ENCODE measurements around the gene NCF4.
A peak's percentile ranks its signal among the peaks of the same experiment; 100 is the strongest.

Gene NCF4

DNA sequence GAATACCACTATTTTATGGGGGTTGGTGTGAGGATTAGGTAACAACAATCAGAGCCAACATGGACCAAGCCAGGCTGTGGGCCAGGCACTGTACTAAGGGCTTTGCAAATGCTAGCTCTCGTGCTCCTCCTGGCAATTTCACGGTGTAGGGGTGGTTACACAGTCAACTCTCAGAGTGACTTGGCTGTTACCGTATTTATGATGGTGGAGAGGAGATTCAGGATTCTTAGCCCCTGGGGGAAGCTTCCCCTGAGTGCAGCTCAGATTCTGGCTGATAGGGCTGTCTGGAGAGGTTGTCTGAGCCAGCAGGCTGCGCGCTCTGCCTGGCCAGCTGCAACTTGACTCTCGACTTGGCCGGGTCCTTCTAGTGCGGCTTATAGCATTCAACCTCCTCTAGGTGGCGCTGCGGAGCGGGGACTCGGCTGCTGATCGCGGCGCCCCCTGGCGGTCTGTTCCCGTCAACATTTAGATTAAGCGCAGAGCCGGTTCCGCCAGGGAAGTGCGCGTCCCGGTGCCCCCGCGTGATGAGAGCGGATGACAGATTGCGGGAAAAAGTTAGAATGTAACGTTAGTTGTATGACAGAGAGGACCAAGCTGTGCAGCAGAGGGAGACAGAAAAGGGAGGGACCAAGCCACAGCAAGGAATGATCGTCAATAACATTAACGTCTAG, 4.5 kb upstream of the NCF4 start (continued):
- TF ChIP-seq TRIM28 (IDR thresholded peaks at IDR 0.05; ENCODE audit: borderline replicate concordance, low read length) (0 out of 2 replicates have a peak, but pooled peaks have one; percentile 60), ZNF214 (tag by site-specific recombination; IDR thresholded peaks at IDR 0.05; ENCODE audit: borderline replicate concordance) (no peak), ZNF580 (tag by site-specific recombination; IDR thresholded peaks at IDR 0.05) (no peak), GLI2 (tag by site-specific recombination; IDR thresholded peaks at IDR 0.05; ENCODE audit: borderline replicate concordance, low read depth) (no peak), ZNF16 (tag by site-specific recombination; IDR thresholded peaks at IDR 0.05; ENCODE audit: low read depth) (no peak), ZNF792 (tag by site-specific recombination; IDR thresholded peaks at IDR 0.05) (no peak), ZNF624 (tag by site-specific recombination; IDR thresholded peaks at IDR 0.05) (no peak), ZNF184 (tag by site-specific recombination; IDR thresholded peaks at IDR 0.05) (0 out of 2 replicates have a peak, but pooled peaks have one; percentile 24), ZNF24 (tag by site-specific recombination; IDR thresholded peaks at IDR 0.05) (no peak), PBX3 (CRISPR knock-in tag; IDR thresholded peaks at IDR 0.05) (no peak), ZNF2 (tag by site-specific recombination; IDR thresholded peaks at IDR 0.05) (peak; percentile 96), ZNF521 (tag by site-specific recombination; IDR thresholded peaks at IDR 0.05) (no peak), ZNF391 (tag by site-specific recombination; IDR thresholded peaks at IDR 0.05; ENCODE audit: borderline replicate concordance, low read depth) (0 out of 2 replicates have a peak, but pooled peaks have one; percentile 47), ZNF335 (tag by site-specific recombination; conservative IDR thresholded peaks at IDR 0.05) (peak; percentile 77), ZEB2 (tag by site-specific recombination; IDR thresholded peaks at IDR 0.05) (0 out of 2 replicates have a peak, but pooled peaks have one; percentile 53), ZNF48 (tag by site-specific recombination; IDR thresholded peaks at IDR 0.05) (no peak), ZBTB17 (tag by site-specific recombination; IDR thresholded peaks at IDR 0.05) (peak; percentile 84), ZNF791 (tag by site-specific recombination; IDR thresholded peaks at IDR 0.05) (no peak), SP7 (tag by site-specific recombination; IDR thresholded peaks at IDR 0.05) (peak; percentile 64; the same call in 1 of the 2 replicates)
- TF ChIP-seq, protein P1, sequence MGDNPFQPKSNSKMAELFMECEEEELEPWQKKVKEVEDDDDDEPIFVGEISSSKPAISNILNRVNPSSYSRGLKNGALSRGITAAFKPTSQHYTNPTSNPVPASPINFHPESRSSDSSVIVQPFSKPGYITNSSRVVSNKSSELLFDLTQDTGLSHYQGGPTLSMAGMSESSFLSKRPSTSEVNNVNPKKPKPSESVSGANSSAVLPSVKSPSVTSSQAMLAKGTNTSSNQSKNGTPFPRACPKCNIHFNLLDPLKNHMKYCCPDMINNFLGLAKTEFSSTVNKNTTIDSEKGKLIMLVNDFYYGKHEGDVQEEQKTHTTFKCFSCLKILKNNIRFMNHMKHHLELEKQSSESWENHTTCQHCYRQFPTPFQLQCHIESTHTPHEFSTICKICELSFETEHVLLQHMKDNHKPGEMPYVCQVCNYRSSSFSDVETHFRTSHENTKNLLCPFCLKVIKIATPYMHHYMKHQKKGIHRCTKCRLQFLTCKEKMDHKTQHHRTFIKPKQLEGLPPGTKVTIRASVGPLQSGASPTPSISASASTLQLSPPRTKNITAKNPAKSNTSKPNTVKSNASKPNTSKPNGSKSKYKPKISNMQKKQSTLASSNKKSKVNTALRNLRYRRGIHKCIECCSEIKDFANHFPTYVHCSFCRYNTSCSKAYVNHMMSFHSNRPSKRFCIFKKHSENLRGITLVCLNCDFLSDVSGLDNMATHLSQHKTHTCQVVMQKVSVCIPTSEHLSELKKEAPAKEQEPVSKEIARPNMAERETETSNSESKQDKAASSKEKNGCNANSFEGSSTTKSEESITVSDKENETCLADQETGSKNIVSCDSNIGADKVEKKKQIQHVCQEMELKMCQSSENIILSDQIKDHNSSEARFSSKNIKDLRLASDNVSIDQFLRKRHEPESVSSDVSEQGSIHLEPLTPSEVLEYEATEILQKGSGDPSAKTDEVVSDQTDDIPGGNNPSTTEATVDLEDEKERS (tag by site-specific recombination; IDR thresholded peaks at IDR 0.05) = peak; percentile 51; the same call in 1 of the 2 replicates
- TF ChIP-seq, protein P2, sequence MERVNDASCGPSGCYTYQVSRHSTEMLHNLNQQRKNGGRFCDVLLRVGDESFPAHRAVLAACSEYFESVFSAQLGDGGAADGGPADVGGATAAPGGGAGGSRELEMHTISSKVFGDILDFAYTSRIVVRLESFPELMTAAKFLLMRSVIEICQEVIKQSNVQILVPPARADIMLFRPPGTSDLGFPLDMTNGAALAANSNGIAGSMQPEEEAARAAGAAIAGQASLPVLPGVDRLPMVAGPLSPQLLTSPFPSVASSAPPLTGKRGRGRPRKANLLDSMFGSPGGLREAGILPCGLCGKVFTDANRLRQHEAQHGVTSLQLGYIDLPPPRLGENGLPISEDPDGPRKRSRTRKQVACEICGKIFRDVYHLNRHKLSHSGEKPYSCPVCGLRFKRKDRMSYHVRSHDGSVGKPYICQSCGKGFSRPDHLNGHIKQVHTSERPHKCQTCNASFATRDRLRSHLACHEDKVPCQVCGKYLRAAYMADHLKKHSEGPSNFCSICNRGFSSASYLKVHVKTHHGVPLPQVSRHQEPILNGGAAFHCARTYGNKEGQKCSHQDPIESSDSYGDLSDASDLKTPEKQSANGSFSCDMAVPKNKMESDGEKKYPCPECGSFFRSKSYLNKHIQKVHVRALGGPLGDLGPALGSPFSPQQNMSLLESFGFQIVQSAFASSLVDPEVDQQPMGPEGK (tag by site-specific recombination; IDR thresholded peaks at IDR 0.05) = peak; percentile 30; the same call in 1 of the 2 replicates
- TF ChIP-seq, protein P3, sequence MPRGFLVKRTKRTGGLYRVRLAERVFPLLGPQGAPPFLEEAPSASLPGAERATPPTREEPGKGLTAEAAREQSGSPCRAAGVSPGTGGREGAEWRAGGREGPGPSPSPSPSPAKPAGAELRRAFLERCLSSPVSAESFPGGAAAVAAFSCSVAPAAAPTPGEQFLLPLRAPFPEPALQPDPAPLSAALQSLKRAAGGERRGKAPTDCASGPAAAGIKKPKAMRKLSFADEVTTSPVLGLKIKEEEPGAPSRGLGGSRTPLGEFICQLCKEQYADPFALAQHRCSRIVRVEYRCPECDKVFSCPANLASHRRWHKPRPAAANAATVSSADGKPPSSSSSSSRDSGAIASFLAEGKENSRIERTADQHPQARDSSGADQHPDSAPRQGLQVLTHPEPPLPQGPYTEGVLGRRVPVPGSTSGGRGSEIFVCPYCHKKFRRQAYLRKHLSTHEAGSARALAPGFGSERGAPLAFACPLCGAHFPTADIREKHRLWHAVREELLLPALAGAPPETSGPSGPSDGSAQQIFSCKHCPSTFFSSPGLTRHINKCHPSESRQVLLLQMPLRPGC (tag by site-specific recombination; IDR thresholded peaks at IDR 0.05) = no peak
- TF ChIP-seq, protein P4, sequence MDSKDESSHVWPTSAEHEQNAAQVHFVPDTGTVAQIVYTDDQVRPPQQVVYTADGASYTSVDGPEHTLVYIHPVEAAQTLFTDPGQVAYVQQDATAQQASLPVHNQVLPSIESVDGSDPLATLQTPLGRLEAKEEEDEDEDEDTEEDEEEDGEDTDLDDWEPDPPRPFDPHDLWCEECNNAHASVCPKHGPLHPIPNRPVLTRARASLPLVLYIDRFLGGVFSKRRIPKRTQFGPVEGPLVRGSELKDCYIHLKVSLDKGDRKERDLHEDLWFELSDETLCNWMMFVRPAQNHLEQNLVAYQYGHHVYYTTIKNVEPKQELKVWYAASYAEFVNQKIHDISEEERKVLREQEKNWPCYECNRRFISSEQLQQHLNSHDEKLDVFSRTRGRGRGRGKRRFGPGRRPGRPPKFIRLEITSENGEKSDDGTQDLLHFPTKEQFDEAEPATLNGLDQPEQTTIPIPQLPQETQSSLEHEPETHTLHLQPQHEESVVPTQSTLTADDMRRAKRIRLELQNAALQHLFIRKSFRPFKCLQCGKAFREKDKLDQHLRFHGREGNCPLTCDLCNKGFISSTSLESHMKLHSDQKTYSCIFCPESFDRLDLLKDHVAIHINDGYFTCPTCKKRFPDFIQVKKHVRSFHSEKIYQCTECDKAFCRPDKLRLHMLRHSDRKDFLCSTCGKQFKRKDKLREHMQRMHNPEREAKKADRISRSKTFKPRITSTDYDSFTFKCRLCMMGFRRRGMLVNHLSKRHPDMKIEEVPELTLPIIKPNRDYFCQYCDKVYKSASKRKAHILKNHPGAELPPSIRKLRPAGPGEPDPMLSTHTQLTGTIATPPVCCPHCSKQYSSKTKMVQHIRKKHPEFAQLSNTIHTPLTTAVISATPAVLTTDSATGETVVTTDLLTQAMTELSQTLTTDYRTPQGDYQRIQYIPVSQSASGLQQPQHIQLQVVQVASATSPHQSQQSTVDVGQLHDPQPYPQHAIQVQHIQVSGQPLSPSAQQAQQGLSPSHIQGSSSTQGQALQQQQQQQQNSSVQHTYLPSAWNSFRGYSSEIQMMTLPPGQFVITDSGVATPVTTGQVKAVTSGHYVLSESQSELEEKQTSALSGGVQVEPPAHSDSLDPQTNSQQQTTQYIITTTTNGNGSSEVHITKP (tag by site-specific recombination; IDR thresholded peaks at IDR 0.05) = peak; percentile 70
- TF ChIP-seq, protein P5, sequence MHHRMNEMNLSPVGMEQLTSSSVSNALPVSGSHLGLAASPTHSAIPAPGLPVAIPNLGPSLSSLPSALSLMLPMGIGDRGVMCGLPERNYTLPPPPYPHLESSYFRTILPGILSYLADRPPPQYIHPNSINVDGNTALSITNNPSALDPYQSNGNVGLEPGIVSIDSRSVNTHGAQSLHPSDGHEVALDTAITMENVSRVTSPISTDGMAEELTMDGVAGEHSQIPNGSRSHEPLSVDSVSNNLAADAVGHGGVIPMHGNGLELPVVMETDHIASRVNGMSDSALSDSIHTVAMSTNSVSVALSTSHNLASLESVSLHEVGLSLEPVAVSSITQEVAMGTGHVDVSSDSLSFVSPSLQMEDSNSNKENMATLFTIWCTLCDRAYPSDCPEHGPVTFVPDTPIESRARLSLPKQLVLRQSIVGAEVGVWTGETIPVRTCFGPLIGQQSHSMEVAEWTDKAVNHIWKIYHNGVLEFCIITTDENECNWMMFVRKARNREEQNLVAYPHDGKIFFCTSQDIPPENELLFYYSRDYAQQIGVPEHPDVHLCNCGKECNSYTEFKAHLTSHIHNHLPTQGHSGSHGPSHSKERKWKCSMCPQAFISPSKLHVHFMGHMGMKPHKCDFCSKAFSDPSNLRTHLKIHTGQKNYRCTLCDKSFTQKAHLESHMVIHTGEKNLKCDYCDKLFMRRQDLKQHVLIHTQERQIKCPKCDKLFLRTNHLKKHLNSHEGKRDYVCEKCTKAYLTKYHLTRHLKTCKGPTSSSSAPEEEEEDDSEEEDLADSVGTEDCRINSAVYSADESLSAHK (tag by site-specific recombination; IDR thresholded peaks at IDR 0.05) = no peak

All from HEK293 (cell line).